Body of pancreas (tissue), 4 donors: ENCODE results near the gene GYS1.

Experiments
- POLR2A ChIP-seq, 3 donors: fragments of 450-650 bp; IDR thresholded peaks; one replicate each; pipeline ENCODE4 v1.6.1; 2016; ENCODE audit warnings: antibody characterized with exemption in 3 of 3, mild to moderate bottlenecking in 2 of 3
- TF ChIP-seq, protein P1 (sequence below), 7 experiments: fragments of 450-650 bp in 4 of 7; fragments of 200-600 bp in 3 of 7; sonication (generic) in 3 of 7; IDR thresholded peaks; one replicate each; pipeline ENCODE4 v1.5.1; 2016 to 2019; ENCODE audit warnings: antibody characterized with exemption in 7 of 7

DNA sequence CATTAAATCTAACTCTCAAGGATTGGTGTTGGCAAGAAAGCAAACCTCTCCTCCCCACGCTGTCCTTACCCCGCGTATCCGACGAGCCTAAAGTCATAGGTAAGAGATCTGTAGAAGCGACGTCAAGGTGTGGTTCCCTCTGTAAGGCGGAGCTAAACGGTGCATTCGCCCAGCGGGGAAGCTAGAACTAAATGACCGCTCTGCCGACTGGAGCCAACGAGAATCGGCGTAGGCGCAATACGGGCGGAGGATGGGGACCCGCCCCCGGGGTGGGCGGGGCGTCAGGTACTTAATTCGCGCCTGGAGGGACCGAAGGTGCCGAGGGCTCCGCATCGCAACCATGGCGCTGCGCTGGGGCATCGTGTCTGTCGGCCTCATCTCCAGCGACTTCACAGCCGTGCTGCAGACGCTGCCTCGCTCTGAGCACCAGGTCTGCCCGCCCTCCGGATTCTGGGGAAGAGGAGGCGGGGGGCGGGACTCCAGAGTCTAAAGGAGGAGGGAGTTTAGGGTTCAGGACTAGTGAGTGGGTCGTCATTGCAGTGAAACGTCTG, 59.7 kb downstream of the GYS1 start, which contains the start of gene DHDH:
- peak in 2 of 3 donors; percentile 12 to 13 for TF ChIP-seq POLR2A (IDR thresholded peaks at IDR 0.05)
- TF ChIP-seq, protein P1, sequence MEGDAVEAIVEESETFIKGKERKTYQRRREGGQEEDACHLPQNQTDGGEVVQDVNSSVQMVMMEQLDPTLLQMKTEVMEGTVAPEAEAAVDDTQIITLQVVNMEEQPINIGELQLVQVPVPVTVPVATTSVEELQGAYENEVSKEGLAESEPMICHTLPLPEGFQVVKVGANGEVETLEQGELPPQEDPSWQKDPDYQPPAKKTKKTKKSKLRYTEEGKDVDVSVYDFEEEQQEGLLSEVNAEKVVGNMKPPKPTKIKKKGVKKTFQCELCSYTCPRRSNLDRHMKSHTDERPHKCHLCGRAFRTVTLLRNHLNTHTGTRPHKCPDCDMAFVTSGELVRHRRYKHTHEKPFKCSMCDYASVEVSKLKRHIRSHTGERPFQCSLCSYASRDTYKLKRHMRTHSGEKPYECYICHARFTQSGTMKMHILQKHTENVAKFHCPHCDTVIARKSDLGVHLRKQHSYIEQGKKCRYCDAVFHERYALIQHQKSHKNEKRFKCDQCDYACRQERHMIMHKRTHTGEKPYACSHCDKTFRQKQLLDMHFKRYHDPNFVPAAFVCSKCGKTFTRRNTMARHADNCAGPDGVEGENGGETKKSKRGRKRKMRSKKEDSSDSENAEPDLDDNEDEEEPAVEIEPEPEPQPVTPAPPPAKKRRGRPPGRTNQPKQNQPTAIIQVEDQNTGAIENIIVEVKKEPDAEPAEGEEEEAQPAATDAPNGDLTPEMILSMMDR (IDR thresholded peaks at IDR 0.05) = no peak
